ENCODE data around the gene C1QA.

DNA sequence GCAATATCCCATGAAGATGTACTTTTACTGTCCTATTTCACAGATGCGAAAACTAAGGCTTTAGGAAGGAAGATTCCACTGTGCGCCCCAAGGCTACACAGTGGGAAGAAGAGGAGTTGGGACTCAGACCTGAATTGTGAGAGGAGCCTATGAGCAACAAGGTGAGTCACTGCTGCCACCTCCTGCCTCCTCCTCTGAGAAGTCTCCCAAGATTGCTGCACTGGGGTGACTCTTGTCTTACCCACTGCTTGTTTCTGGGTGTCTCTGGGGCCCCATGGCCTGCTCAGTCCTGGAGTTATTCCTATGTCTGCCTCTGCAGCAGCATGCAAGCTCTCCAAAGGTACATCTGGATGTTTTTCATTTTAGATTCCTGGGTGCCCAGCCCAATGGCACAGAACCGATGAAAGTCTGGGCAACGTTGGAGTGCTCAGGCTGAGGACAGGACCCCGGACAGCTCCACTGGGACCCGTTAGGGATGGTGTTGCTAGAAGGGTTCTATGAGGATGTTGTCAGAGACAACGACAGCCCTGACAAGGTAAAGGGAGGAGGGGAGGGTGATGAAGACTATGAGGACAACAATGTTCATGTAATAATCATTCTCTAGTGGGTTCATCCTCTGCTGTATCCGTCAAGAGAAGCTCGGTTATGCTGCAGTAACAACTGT, 11.0 kb upstream of the C1QA start:
- TF ChIP-seq CTCF (IDR thresholded peaks at IDR 0.05; ENCODE audit: insufficient read depth, low read length) (no peak), POLR2AphosphoS5 (IDR thresholded peaks at IDR 0.05; ENCODE audit: low read depth) (no peak), GABPA (IDR thresholded peaks at IDR 0.05; ENCODE audit: low read depth) (no peak), SPI1 (IDR thresholded peaks at IDR 0.05; ENCODE audit: borderline replicate concordance, low read depth) (no peak)
- TF ChIP-seq, protein P1, sequence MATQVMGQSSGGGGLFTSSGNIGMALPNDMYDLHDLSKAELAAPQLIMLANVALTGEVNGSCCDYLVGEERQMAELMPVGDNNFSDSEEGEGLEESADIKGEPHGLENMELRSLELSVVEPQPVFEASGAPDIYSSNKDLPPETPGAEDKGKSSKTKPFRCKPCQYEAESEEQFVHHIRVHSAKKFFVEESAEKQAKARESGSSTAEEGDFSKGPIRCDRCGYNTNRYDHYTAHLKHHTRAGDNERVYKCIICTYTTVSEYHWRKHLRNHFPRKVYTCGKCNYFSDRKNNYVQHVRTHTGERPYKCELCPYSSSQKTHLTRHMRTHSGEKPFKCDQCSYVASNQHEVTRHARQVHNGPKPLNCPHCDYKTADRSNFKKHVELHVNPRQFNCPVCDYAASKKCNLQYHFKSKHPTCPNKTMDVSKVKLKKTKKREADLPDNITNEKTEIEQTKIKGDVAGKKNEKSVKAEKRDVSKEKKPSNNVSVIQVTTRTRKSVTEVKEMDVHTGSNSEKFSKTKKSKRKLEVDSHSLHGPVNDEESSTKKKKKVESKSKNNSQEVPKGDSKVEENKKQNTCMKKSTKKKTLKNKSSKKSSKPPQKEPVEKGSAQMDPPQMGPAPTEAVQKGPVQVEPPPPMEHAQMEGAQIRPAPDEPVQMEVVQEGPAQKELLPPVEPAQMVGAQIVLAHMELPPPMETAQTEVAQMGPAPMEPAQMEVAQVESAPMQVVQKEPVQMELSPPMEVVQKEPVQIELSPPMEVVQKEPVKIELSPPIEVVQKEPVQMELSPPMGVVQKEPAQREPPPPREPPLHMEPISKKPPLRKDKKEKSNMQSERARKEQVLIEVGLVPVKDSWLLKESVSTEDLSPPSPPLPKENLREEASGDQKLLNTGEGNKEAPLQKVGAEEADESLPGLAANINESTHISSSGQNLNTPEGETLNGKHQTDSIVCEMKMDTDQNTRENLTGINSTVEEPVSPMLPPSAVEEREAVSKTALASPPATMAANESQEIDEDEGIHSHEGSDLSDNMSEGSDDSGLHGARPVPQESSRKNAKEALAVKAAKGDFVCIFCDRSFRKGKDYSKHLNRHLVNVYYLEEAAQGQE (IDR thresholded peaks at IDR 0.05; ENCODE audit: insufficient replicate concordance, low read depth), result peak; percentile 92
